NCI-H1694 treated with DMSO at 0.1 percent for 48 hours (cell line): Measurements from ENCODE around the gene FMO2.

Experiments used
- DNase-seq: peaks from one replicate; lab custom pipeline; 2025; lab: John Stamatoyannopoulos, UW

Gene FMO2

GRCh38 chr1:171257607-171258076, 72.5 kb downstream of the FMO2 start:
- DNase-seq, result no peak

GRCh38 chr1:171258429-171258828, 73.3 kb downstream of the FMO2 start:
- DNase-seq, result no peak

- DNase-seq, result no peak
Measured at GRCh38 chr1:171258943-171259342, 73.8 kb downstream of the FMO2 start.
